OCI-LY3 (cell line): ENCODE data around the gene CD38.

Source experiments
- CTCF ChIP-seq: fragments of 200-600, 300-600 bp; sonication (generic); IDR thresholded peaks from 2 replicates; pipeline ENCODE4 v1.5.1; 2014; ENCODE audit warnings: antibody characterized with exemption, low read length, low read depth
- EZH2phosphoT487 ChIP-seq: fragments of 200-600 bp; shearing (Covaris generic); IDR thresholded peaks from 2 replicates; pipeline ENCODE4 v1.6.1; 2018; ENCODE audit warnings: antibody characterized with exemption, mixed run types, low read depth

GRCh38 chr4:15779809-15780208, 1.7 kb downstream of the CD38 start:
- TF ChIP-seq CTCF (no peak), EZH2phosphoT487 (no peak)
